Astrocyte of the spinal cord (primary cell): Measurements from ENCODE around the gene MATN1.

ENCODE experiments used
- DNase-seq: peaks from one replicate; pipeline ENCODE4 v3.0.0; 2011; ENCODE audit warnings: low read depth, low spot score
- H3K4me3 ChIP-seq: 2 replicates; pipeline ENCODE4 v1.5.1; 2011; ENCODE audit warnings: low read depth, mild to moderate bottlenecking, low read length, moderate library complexity
- in situ Hi-C: cut with HindIII; loops from 2 replicates; pipeline ENCODE4 v1.10.0; 2017; ENCODE audit warnings: low sequenced_read_pairs
- TF ChIP-seq, protein P1 (sequence below): IDR thresholded peaks from 2 replicates; pipeline ENCODE4 v1.5.1; 2012; ENCODE audit warnings: low read depth, mild to moderate bottlenecking, low read length, inconsistent platforms

Gene MATN1

DNA sequence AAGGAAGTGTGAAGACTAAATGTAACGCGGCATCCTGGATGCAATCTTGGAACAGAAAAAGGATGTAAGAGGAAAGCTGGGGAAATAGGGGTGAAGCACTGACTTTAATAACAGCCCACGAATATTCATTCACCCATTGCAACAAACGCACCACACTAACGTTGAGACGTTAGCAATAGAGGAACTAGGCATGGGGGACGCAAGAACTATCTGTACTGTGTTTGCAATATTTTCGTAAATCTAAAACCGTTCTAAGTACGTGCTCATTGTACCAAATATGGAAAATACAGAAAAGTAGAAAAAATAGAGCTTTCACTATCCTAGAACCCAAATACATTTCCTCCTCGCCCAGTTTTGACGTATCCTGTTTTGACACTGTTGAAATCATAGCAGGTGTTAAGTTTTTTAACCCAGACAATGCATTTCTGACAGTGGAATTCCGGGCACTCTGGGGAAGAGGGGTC, 30.3 kb upstream of the MATN1 start:
- TF ChIP-seq, protein P1, sequence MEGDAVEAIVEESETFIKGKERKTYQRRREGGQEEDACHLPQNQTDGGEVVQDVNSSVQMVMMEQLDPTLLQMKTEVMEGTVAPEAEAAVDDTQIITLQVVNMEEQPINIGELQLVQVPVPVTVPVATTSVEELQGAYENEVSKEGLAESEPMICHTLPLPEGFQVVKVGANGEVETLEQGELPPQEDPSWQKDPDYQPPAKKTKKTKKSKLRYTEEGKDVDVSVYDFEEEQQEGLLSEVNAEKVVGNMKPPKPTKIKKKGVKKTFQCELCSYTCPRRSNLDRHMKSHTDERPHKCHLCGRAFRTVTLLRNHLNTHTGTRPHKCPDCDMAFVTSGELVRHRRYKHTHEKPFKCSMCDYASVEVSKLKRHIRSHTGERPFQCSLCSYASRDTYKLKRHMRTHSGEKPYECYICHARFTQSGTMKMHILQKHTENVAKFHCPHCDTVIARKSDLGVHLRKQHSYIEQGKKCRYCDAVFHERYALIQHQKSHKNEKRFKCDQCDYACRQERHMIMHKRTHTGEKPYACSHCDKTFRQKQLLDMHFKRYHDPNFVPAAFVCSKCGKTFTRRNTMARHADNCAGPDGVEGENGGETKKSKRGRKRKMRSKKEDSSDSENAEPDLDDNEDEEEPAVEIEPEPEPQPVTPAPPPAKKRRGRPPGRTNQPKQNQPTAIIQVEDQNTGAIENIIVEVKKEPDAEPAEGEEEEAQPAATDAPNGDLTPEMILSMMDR = no peak
- in situ Hi-C loops = no loop called here
- DNase-seq = no peak
- no peak overlapping the region for H3K4me3 ChIP-seq

DNA sequence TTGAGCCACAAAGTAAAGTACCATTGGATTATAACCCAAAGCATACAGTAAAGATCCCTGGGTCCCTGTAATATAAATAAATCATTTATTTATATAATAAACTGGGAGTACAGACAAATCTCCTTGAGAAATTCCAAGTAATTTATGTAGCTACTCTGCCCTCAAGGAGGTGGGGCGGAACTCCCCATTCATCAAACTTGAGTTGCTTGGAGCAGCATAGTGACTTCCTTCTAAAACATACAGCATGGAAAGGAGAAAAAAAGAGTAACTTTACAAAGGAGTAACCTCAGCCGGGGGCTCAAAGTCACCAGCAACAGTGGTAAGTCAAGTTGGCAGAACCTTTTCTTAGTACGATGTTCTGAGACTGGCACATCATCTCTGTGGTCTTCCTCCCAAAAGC, 29.7 kb upstream of the MATN1 start:
- in situ Hi-C loops = no loop called here

DNA sequence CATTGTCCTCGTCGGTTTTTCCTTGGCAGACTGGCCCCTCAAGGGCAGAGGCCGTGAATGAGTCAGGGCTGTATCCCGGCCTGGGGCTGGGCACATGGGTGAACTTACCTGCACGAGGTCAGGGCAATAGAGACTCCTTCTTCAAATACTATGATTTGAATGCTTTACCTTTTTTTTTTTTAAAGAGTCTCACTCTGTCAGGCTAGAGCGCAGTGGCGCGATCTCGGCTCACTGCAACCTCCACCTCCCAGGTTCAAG, 29.2 kb upstream of the MATN1 start:
- DNase-seq = no peak
- no peak overlapping the region for H3K4me3 ChIP-seq
- TF ChIP-seq, protein P1 = no peak
- in situ Hi-C loops = no loop called here

More for the DNA sequence above, 29.7 kb upstream of the MATN1 start:
- TF ChIP-seq, protein P1 = no peak
- no peak for DNase-seq
- H3K4me3 ChIP-seq = no peak overlapping the region

DNA sequence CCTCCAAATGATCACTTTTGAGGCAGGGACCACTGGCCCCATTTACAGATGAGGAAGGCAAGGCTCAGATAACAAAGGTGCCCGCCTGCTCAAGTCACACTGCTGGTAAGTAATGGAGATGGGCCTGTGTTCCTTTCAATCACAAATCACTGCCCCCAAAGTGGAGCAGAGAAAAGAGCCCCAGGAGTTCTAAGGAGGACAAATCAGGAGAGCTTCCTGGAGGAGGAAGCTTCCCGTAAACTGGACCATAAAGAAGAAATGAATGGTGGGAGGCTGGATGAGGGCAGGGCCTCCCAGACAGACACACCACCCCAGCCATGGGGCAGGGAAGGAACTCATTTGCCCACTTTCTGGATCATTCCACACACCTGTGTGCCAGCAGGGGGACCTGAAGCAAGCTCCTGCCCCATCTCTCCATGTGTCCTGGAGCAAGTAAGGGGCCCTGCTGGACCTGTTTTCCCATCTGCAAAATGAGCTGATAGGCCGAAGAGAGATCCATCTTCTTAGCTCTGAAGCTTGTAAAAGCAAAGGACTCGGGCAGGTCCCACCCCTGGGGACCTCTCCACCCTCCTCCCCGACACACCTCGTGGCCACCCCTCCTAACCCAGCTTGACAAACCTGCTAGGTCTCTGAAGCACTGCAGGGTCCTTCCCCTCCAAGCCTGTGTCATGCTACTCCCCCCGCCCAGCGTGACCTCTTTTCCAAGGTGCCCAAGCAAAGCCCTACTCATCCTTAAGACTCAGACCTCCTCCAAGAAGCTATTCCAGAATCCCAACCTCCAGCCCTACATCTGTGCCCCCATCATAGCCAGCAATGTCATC, 28.7 kb upstream of the MATN1 start:
- TF ChIP-seq, protein P1 = no peak
- no peak for DNase-seq
- in situ Hi-C loops = no loop called here
- H3K4me3 ChIP-seq = no peak overlapping the region

DNA sequence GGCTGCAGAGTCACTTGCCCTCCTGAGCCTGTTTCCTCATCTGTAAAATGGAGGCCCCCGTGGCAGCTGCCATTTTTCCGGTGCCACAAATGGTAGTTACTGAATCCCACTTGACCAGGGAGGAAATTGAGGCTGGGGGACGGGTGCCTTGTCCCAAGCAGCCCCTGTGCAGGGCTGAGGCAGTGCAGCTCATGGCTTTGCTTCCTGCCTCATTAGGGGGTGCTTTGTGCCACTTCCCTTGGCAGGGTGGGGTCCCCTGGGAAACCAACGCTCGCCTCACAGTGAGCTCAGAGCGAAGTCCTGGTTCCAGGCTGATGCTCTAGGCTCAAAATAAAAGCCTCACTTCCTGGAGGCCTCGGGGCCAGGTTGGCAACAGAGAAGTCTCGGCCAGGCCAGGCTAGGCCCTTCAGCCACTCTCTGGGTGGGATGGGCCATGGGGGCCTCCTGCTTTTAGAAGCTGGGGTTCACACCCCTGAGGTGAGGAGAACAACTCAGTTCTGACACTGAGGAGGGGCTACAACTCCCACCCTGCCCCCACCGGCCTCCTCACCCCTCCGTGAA, 27.4 kb upstream of the MATN1 start:
- in situ Hi-C loops = no loop called here
- no peak for DNase-seq
- no peak overlapping the region for H3K4me3 ChIP-seq
- TF ChIP-seq, protein P1 = no peak

DNA sequence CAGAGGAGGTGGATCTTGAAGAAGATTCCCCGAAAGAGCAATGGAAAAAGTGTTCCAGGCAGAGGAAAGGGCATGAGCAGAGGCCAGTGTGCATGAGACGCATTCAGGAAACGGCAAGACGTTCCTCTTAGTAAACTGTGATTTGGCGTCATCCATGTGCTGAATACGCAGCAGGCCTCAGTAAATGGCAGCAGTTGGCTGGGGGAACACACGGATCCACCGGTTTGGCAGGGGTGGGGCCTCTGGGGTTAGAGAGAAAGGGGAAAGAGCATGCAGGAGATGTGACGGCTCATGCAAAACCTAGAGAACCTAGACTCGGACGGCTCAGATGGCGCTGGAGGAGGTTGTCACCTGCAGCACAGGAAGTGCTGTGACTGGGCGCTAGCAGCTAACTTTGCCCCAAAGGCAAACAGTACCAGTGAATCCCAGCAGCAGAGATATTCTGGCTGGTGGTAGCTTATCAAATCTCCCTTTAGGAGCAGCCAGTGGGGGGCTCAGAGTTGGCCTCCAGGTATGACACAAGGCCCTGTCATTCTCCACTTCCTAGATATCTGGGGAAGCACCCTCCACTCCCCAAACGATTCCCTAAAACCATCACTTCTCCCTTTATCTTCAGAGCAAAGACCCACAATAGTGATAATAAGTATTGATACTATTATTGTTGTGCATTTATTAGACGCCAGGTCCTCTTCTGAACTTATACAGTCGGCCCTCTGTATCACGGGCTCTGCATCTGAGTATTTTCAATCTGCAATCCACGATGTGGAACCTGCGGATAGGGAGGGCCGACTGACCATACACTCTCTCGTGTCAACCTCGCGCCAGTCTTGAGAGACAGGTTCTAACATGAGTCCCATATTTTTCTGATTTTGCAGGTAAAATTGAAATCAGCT, 26.6 kb upstream of the MATN1 start:
- H3K4me3 ChIP-seq = no peak overlapping the region
- in situ Hi-C loops = no loop called here
- TF ChIP-seq, protein P1 = no peak
- DNase-seq = no peak
